K562 (cell line): ENCODE results near the gene EIF2S3. TPM values are rescaled to one million over a fixed set of nuclear protein-coding genes. Genes with fewer than 3 reads are reported as not detected.

Experiments used
- BRD4 ChIP-seq: fragments of 200-600 bp; sonication (generic); IDR thresholded peaks from 2 replicates; pipeline ENCODE4 v1.6.1; 2017; ENCODE audit warnings: inconsistent platforms
- BRF1 ChIP-seq: IDR thresholded peaks from 3 replicates; pipeline ENCODE4 v1.6.1; 2011; ENCODE audit warnings: borderline replicate concordance, mild to moderate bottlenecking; ENCODE audit not compliant: insufficient read length; ENCODE audit errors: extremely low read depth
- ERF ChIP-seq: fragments of 450-650 bp; formaldehyde crosslinking; IDR thresholded peaks from 2 replicates; pipeline ENCODE4 v1.4.0; 2020; ENCODE audit warnings: mild to moderate bottlenecking, mixed read lengths
- GABPB1 ChIP-seq: sonication (generic); formaldehyde crosslinking; IDR thresholded peaks from 2 replicates; pipeline ENCODE4 v1.8.0; 2022; ENCODE audit warnings: mild to moderate bottlenecking, missing genetic modification reagents
- HNRNPK ChIP-seq: fragments of 200-400 bp; formaldehyde crosslinking; IDR thresholded peaks from one replicate; pipeline ENCODE4 v1.6.1; 2018; ENCODE audit warnings: mild to moderate bottlenecking, low read depth, low read length; ENCODE audit not compliant: poor library complexity, severe bottlenecking
- KAT2B ChIP-seq: IDR thresholded peaks from one replicate; pipeline ENCODE4 v1.6.1; 2012; ENCODE audit warnings: low read depth, mild to moderate bottlenecking, control low read depth, inconsistent platforms, low read length, moderate library complexity
- MAFK ChIP-seq: IDR thresholded peaks from 2 replicates; pipeline ENCODE4 v1.6.1; 2011; ENCODE audit warnings: low read length, improper control_type of control experiment
- PML ChIP-seq: IDR thresholded peaks from 2 replicates; pipeline ENCODE4 v1.6.1; 2012; ENCODE audit warnings: low read length, inconsistent platforms
- POU5F1 ChIP-seq: fragments of 150-350 bp; IDR thresholded peaks from 2 replicates; pipeline ENCODE4 v1.6.1; 2014; ENCODE audit warnings: borderline replicate concordance, low read length, low read depth, mild to moderate bottlenecking; ENCODE audit not compliant: partially characterized antibody
- PRMT5 ChIP-seq: sonication (generic); formaldehyde crosslinking; IDR thresholded peaks from 2 replicates; pipeline ENCODE4 v1.5.0; 2020; ENCODE audit warnings: missing genetic modification reagents
- SLC30A9 ChIP-seq: fragments of 250-450 bp; sonication (Bioruptor Pico); IDR thresholded peaks from 2 replicates; pipeline ENCODE4 v1.8.0; 2022; ENCODE audit warnings: mild to moderate bottlenecking, moderate library complexity
- SREBF1 ChIP-seq: fragments of 150-350 bp; IDR thresholded peaks from 2 replicates; pipeline ENCODE4 v1.6.1; 2014; ENCODE audit warnings: antibody characterized with exemption, low read depth, low read length, borderline replicate concordance
- TAL1 ChIP-seq: fragments of 450-650 bp; IDR thresholded peaks from 2 replicates; pipeline ENCODE4 v1.6.1; 2016; ENCODE audit warnings: mild to moderate bottlenecking
- ZNF239 ChIP-seq: fragments of 250-450 bp; sonication (Bioruptor Pico); IDR thresholded peaks from 2 replicates; pipeline ENCODE4 v1.4.0; 2020; ENCODE audit warnings: mild to moderate bottlenecking
- ZNF277 ChIP-seq: fragments of 250-450 bp; sonication (Bioruptor Pico); IDR thresholded peaks from 2 replicates; pipeline ENCODE4 v1.8.0; 2022; ENCODE audit warnings: inconsistent platforms, mild to moderate bottlenecking, moderate library complexity, borderline replicate concordance
- ZNF644 ChIP-seq: fragments of 200-800 bp; sonication (Bioruptor generic); IDR thresholded peaks from 2 replicates; pipeline ENCODE4 v1.6.1; 2016; ENCODE audit warnings: low read depth, missing genetic modification characterization, missing compliant biosample characterization
- ZNF79 ChIP-seq: fragments of 250-450 bp; sonication (Bioruptor Pico); IDR thresholded peaks from 2 replicates; pipeline ENCODE4 v1.4.0; 2020; ENCODE audit warnings: low read depth, mild to moderate bottlenecking, moderate library complexity
- polyA plus RNA-seq, 8 experiments: library from polyadenylated mRNA; depleted of rRNA in 4 of 8; stranded (reverse) in 5 of 8; unstranded in 3 of 8; fragments of >200 nt; fragmentation: Nextera tagmentation in 2 of 8; fragmentation: Illumina TruSeq in 1 of 8; extraction: Ambion mirVana in 2 of 8; extraction: Trizol in 1 of 8; gene quantifications; 2 replicates each; pipeline versions ENCODE4 v1.2.1 to v1.2.3, GENCODE V29; 2011 to 2014; ENCODE audit warnings: inconsistent platforms in 1 of 8, missing spikeins in 1 of 8
- total RNA-seq, 7 experiments: library from RNA; depleted of rRNA in 6 of 7; stranded (reverse); fragments of >200 nt in 6 of 7; fragmentation: Illumina TruSeq in 2 of 7; extraction: Trizol in 2 of 7; gene quantifications; 2 replicates each; pipeline versions ENCODE4 v1.2.1 to v1.2.3, GENCODE V29; 2011 to 2021; ENCODE audit warnings: low replicate concordance in 1 of 7
- TF ChIP-seq, protein P1 (sequence below): fragments of 450-650 bp; IDR thresholded peaks from 2 replicates; pipeline ENCODE4 v1.6.1; 2017; ENCODE audit warnings: antibody characterized with exemption, mild to moderate bottlenecking
- TF ChIP-seq, protein P2 (sequence below): fragments of 250-450 bp; sonication (Bioruptor Pico); IDR thresholded peaks from 2 replicates; pipeline ENCODE4 v1.8.0; 2021; ENCODE audit warnings: moderate library complexity, mild to moderate bottlenecking, inconsistent platforms
- TF ChIP-seq, protein P3 (sequence below): fragments of 450-650 bp; formaldehyde crosslinking; IDR thresholded peaks from 2 replicates; pipeline ENCODE4 v1.4.0; 2020; ENCODE audit warnings: mild to moderate bottlenecking

EIF2S3 gene
- total and polyA plus RNA-seq, 9 of the 15 experiments (the other 6 are each of a cell fraction or from before 2014, with no cell fraction given) = 148 to 439 (median 275) TPM

- no peak for TF ChIP-seq BRF1
- TF ChIP-seq POU5F1 = no peak
- TF ChIP-seq, protein P1, sequence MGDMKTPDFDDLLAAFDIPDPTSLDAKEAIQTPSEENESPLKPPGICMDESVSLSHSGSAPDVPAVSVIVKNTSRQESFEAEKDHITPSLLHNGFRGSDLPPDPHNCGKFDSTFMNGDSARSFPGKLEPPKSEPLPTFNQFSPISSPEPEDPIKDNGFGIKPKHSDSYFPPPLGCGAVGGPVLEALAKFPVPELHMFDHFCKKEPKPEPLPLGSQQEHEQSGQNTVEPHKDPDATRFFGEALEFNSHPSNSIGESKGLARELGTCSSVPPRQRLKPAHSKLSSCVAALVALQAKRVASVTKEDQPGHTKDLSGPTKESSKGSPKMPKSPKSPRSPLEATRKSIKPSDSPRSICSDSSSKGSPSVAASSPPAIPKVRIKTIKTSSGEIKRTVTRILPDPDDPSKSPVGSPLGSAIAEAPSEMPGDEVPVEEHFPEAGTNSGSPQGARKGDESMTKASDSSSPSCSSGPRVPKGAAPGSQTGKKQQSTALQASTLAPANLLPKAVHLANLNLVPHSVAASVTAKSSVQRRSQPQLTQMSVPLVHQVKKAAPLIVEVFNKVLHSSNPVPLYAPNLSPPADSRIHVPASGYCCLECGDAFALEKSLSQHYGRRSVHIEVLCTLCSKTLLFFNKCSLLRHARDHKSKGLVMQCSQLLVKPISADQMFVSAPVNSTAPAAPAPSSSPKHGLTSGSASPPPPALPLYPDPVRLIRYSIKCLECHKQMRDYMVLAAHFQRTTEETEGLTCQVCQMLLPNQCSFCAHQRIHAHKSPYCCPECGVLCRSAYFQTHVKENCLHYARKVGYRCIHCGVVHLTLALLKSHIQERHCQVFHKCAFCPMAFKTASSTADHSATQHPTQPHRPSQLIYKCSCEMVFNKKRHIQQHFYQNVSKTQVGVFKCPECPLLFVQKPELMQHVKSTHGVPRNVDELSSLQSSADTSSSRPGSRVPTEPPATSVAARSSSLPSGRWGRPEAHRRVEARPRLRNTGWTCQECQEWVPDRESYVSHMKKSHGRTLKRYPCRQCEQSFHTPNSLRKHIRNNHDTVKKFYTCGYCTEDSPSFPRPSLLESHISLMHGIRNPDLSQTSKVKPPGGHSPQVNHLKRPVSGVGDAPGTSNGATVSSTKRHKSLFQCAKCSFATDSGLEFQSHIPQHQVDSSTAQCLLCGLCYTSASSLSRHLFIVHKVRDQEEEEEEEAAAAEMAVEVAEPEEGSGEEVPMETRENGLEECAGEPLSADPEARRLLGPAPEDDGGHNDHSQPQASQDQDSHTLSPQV = no peak
- TF ChIP-seq, protein P2, sequence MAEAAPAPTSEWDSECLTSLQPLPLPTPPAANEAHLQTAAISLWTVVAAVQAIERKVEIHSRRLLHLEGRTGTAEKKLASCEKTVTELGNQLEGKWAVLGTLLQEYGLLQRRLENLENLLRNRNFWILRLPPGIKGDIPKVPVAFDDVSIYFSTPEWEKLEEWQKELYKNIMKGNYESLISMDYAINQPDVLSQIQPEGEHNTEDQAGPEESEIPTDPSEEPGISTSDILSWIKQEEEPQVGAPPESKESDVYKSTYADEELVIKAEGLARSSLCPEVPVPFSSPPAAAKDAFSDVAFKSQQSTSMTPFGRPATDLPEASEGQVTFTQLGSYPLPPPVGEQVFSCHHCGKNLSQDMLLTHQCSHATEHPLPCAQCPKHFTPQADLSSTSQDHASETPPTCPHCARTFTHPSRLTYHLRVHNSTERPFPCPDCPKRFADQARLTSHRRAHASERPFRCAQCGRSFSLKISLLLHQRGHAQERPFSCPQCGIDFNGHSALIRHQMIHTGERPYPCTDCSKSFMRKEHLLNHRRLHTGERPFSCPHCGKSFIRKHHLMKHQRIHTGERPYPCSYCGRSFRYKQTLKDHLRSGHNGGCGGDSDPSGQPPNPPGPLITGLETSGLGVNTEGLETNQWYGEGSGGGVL (CRISPR knock-in tag) = no peak
- no peak for TF ChIP-seq PRMT5 (CRISPR knock-in tag)
- no peak for TF ChIP-seq ZNF239 (CRISPR knock-in tag)
- 0 out of 2 replicates have a peak, but pooled peaks have one; percentile 25 for TF ChIP-seq ZNF644 (tag)
- TF ChIP-seq, protein P3, sequence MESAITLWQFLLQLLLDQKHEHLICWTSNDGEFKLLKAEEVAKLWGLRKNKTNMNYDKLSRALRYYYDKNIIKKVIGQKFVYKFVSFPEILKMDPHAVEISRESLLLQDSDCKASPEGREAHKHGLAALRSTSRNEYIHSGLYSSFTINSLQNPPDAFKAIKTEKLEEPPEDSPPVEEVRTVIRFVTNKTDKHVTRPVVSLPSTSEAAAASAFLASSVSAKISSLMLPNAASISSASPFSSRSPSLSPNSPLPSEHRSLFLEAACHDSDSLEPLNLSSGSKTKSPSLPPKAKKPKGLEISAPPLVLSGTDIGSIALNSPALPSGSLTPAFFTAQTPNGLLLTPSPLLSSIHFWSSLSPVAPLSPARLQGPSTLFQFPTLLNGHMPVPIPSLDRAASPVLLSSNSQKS (CRISPR knock-in tag) = no peak
- no peak for TF ChIP-seq SREBF1
- no peak for TF ChIP-seq ZNF277 (CRISPR knock-in tag)
- no peak for TF ChIP-seq MAFK
- no peak for TF ChIP-seq HNRNPK
- no peak for TF ChIP-seq ERF (CRISPR knock-in tag)
- no peak for TF ChIP-seq SLC30A9 (CRISPR knock-in tag)
- TF ChIP-seq KAT2B = no peak
- no peak for TF ChIP-seq BRD4
- TF ChIP-seq TAL1 = peak; percentile 24; the same call in 1 of the 2 replicates
- no peak for TF ChIP-seq ZNF79
- peak; percentile 61 for TF ChIP-seq PML
- peak; percentile 82; the same call in 1 of the 2 replicates for TF ChIP-seq GABPB1 (CRISPR knock-in tag)
These were observed at the start of gene EIF2S3 (continued) for GRCh38 chrX:24054182-24055042.
